Thyroid gland (tissue), 4 donors: ENCODE results near the gene CD300LG. TPM values are rescaled to one million over a fixed set of nuclear protein-coding genes. Genes with fewer than 3 reads are reported as not detected.
A peak's percentile ranks its signal among the peaks of the same experiment; 100 is the strongest.
"Not testable (repeated sequence)": the region's sequence is repeated elsewhere in the genome, so short reads cannot be mapped to it uniquely, and the experiment has no call there.

Experiments
- DNase-seq, 2 donors: peaks; one replicate each; pipeline ENCODE4 v3.0.0-alpha.2; 2019
- H3K27ac ChIP-seq, 3 donors: fragments of 200-600 bp; sonication (generic); 1 replicate in 2 of 3; 2 replicates in 1 of 3; pipeline ENCODE4 v1.5.1; 2016 to 2019; ENCODE audit warnings: mild to moderate bottlenecking in 1 of 3, moderate library complexity in 1 of 3
- H3K27me3 ChIP-seq: fragments of 200-600 bp; sonication (generic); one replicate; pipeline ENCODE4 v1.5.1; 2019
- H3K36me3 ChIP-seq, 2 donors: fragments of 200-600 bp; sonication (generic); one replicate each; pipeline ENCODE4 v1.5.1; 2016 to 2019
- H3K4me1 ChIP-seq, 2 donors: fragments of 200-600 bp; sonication (generic); one replicate each; pipeline ENCODE4 v1.5.1; 2017 to 2019
- H3K4me3 ChIP-seq, 3 donors: fragments of 200-600 bp; sonication (generic); replicated peaks in 1 of 3; 1 replicate in 2 of 3; 2 replicates in 1 of 3; pipeline ENCODE4 v1.5.1; 2016; ENCODE audit warnings: mild to moderate bottlenecking in 1 of 3
- H3K9me3 ChIP-seq: fragments of 200-600 bp; sonication (generic); one replicate; pipeline ENCODE4 v1.5.1; 2017
- POLR2A ChIP-seq, 2 donors: fragments of 450-650 bp; IDR thresholded peaks; one replicate each; pipeline ENCODE4 v1.6.1; 2017; ENCODE audit warnings: antibody characterized with exemption in 2 of 2, mild to moderate bottlenecking in 2 of 2, moderate library complexity in 1 of 2
- WGBS, 2 donors: methylation state at CpG; one replicate each; pipeline ENCODE4 v1.1.5; 2017; 5-methylcytosine and 5-hydroxymethylcytosine counted together
- intact Hi-C: fragments of 100-400 bp; cut with DNase I; formaldehyde crosslinking; loops from one replicate; pipeline ENCODE4 v1.15.1; 2023
- total RNA-seq, 4 donors: library from RNA; depleted of rRNA; stranded (reverse); fragments of >200 nt; gene quantifications; one replicate each; pipeline ENCODE4 v1.2.3, GENCODE V29; 2016
- TF ChIP-seq, protein P1 (sequence below), 6 experiments: fragments of 200-600 bp in 3 of 6; fragments of 450-650 bp in 3 of 6; sonication (generic) in 3 of 6; IDR thresholded peaks; one replicate each; pipeline ENCODE4 v1.5.1; 2016 to 2019; ENCODE audit warnings: antibody characterized with exemption in 6 of 6, mild to moderate bottlenecking in 2 of 6, inconsistent platforms in 1 of 6, moderate library complexity in 1 of 6

The CD300LG gene
- total RNA-seq, 4 donors from 2014 or later: 1.5 to 22.5 (median 2.2) TPM

DNA sequence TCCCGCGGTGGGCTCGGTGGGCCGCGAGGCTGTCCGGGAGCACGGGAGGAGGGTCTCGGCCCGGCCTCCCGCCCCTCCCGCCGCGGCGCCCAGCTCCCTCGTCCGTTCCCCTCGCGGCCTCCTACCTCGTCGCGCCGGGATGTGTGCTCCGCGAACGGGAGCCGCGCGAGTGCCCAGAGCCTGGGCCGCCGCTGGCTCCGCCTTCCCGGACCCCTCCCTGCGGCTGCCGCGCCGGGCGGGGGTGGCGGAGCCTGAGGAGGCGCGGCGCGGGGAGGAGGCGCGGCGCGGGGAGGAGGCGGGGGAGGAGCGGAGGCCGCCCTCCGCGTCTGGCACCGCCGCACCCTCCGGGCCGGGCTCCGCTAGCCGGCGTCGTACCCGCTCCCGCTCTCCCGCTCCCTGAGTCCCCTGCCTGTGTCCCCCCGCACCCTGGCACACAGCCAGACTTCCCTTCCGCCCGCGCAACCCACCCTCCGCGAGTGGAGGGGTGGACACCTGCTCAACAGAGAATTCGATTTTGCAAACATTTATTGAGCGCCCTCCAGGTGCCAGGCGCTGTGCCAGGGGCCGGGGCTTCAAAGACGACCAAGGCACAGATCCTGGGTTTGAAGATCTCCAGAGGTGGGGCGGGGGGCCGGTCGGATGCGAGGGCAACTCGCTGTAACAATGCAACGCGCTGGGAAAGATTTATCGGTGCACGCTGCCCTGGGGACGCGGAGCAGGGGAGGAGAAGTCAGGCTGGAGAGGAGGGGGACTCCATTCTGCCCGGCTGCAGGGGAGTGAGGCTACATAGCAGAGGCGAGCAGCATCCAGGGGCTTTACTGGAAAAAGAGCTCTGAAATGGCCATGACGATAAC is 13.8 kb upstream of the CD300LG start, which contains the start of gene MPP3:
Gene MPP3 (minus strand): TSS at position 171 of the 854 bp plus-strand sequence. CDS start 1,240 bp downstream, outside the sequence.
- H3K27ac ChIP-seq: peak within 1 kb of the TSS in 1 of 3 donors; percentile 59
- no peaks in the 10 kb centered on the region for H3K36me3 ChIP-seq
- 4 to 7% methylated on average over 17 to 25 of the region's 87 CpGs for WGBS, 2 donors
- peaks cover 17 to 27% of the 10 kb centered on the region in 2 donors for H3K4me1 ChIP-seq
- TF ChIP-seq, protein P1, sequence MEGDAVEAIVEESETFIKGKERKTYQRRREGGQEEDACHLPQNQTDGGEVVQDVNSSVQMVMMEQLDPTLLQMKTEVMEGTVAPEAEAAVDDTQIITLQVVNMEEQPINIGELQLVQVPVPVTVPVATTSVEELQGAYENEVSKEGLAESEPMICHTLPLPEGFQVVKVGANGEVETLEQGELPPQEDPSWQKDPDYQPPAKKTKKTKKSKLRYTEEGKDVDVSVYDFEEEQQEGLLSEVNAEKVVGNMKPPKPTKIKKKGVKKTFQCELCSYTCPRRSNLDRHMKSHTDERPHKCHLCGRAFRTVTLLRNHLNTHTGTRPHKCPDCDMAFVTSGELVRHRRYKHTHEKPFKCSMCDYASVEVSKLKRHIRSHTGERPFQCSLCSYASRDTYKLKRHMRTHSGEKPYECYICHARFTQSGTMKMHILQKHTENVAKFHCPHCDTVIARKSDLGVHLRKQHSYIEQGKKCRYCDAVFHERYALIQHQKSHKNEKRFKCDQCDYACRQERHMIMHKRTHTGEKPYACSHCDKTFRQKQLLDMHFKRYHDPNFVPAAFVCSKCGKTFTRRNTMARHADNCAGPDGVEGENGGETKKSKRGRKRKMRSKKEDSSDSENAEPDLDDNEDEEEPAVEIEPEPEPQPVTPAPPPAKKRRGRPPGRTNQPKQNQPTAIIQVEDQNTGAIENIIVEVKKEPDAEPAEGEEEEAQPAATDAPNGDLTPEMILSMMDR (IDR thresholded peaks at IDR 0.05): no peak
- TF ChIP-seq POLR2A (IDR thresholded peaks at IDR 0.05): peak in 1 of 2 donors; percentile 65
- no peaks in the 10 kb centered on the region for H3K27me3 ChIP-seq
- H3K9me3 ChIP-seq: no peaks in the 10 kb centered on the region
- peak within 1 kb of the TSS; percentile 15 to 85 (median 75) for H3K4me3 ChIP-seq
- intact Hi-C loops: loop anchor here (5.0 kb wide), 1 partner anchor 51 kb away; the partner anchor contains the start of gene CFAP97D1
- DNase-seq: peak; percentile 73

DNA sequence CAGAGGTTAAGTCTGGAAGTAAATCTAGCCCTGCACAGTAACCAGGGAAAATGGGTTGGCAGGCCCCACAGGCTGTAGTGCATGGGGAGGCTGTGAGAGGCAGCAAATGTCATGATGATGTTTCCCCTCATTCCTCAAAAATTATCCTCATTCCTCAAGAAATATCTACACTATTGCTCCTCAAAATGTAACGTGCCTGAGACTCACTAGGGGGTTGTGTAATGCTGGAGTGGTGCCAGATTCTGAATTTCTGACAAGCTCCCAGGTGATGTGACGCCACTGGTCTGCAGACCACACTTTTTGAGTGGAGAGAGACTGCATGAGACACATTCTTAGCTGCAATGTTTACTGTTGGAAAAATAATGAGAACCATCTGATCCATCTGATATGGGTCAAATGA is 12.9 kb upstream of the CD300LG start:
- no peak for TF ChIP-seq POLR2A (IDR thresholded peaks at IDR 0.05)
- TF ChIP-seq, protein P1 (IDR thresholded peaks at IDR 0.05): no peak
- Histone ChIP-seq H3K9me3 (no peaks in the 10 kb centered on the region), H3K27me3 (no peaks in the 10 kb centered on the region), H3K4me1 (peaks cover 17 to 27% of the 10 kb centered on the region in 2 donors), H3K36me3 (no peaks in the 10 kb centered on the region), H3K27ac (no peak overlapping the region), H3K4me3 (no peak overlapping the region)
- 42 to 54% methylated on average over 2 of the region's 2 CpGs for WGBS, 2 donors
- DNase-seq: peak; percentile 26
- intact Hi-C loops: loop anchor here (5.0 kb wide), 1 partner anchor 52 kb away; the partner anchor contains the start of gene CFAP97D1

DNA sequence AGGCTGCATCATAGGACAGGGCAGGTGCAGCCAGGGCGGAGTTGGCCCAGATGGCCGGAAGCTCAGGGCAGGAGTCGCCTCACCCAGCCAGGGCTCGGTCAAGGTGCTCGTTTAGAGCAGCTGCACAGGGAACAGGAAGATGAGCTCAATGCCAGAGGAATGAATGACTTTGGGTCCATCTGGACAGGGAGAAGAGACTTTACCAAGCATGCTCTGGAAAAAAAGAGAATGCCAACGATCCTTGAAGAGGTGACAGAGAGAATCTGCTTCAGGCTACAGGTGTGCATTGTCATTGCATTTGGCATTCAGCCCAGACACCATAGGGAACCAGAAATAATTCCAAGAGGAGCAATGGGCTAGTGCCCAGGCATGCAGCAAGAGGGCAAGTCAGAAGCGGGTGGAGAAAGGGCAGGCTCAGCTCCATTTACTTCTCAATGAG is 7.3 kb upstream of the CD300LG start:
- Histone ChIP-seq H3K27ac (peak overlapping the region in 2 of 3 donors; percentile 42 to 53), H3K36me3 (no peaks in the 10 kb centered on the region), H3K4me1 (peaks cover 9 to 10% of the 10 kb centered on the region in 2 donors), H3K27me3 (no peaks in the 10 kb centered on the region), H3K9me3 (no peaks in the 10 kb centered on the region), H3K4me3 (no peak overlapping the region)
- intact Hi-C loops: no loop called here
- 23 to 25% methylated on average over 7 of the region's 7 CpGs for WGBS, 2 donors
- peak; percentile 69 to 78 for DNase-seq
- TF ChIP-seq, protein P1 (IDR thresholded peaks at IDR 0.05): no peak
- TF ChIP-seq POLR2A (IDR thresholded peaks at IDR 0.05): no peak

DNA sequence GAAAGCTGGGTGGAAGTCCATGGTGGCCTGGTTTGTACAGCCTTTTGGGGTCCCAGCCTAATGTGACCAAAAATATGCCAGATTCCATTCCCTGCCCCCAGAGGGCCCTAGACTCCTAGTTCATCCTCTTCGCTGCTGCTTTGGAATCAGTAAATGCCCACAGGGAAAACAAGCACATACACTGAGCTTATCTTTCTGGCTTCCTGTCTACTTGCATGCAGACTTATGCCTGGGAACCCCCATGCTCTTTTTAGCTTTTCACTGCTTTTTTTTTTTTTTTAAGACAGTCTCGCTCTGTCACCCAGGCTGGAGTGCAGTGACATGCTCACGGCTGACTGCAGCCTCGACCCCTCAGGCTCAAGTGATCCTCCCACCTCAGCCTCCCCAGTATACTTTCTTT is 6.2 kb upstream of the CD300LG start:
- 74 to 81% methylated on average over 4 of the region's 4 CpGs for WGBS, 2 donors
- no peak for DNase-seq
- no peak for TF ChIP-seq POLR2A (IDR thresholded peaks at IDR 0.05)
- TF ChIP-seq, protein P1 (IDR thresholded peaks at IDR 0.05): peak in 1 of 6 experiments; percentile 4
- Histone ChIP-seq H3K27ac (no peak overlapping the region), H3K9me3 (no peaks in the 10 kb centered on the region), H3K27me3 (no peaks in the 10 kb centered on the region), H3K4me1 (peaks cover 9 to 10% of the 10 kb centered on the region in 2 donors), H3K4me3 (no peak overlapping the region), H3K36me3 (no peaks in the 10 kb centered on the region)
- intact Hi-C loops: no loop called here

DNA sequence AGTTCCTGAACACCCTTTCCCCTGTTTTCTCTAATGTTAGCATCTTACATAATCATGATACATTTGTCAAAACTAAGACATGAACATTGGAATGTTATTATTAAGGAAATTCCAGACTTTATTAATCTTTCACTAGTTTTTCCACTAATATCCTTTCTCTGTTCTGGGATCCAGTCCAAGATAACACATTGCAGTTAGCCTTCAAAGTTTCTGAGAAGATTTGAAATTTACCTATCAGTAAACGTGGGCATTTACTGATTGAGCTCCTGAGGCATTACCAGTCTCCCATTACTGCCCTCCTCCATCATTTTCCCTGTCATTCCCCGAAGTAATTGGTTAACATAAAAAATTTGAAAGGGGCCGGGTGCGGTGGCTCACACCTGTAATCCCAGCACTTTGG is 5.7 kb upstream of the CD300LG start:
- Histone ChIP-seq H3K27me3 (no peaks in the 10 kb centered on the region), H3K4me3 (no peak overlapping the region), H3K4me1 (peaks cover 9 to 10% of the 10 kb centered on the region in 2 donors), H3K9me3 (no peaks in the 10 kb centered on the region), H3K27ac (no peak overlapping the region), H3K36me3 (no peaks in the 10 kb centered on the region)
- WGBS, 2 donors: 73 to 81% methylated on average over 4 of the region's 4 CpGs
- intact Hi-C loops: no loop called here
- DNase-seq: no peak
- TF ChIP-seq, protein P1 (IDR thresholded peaks at IDR 0.05): no peak
- TF ChIP-seq POLR2A (IDR thresholded peaks at IDR 0.05): no peak

DNA sequence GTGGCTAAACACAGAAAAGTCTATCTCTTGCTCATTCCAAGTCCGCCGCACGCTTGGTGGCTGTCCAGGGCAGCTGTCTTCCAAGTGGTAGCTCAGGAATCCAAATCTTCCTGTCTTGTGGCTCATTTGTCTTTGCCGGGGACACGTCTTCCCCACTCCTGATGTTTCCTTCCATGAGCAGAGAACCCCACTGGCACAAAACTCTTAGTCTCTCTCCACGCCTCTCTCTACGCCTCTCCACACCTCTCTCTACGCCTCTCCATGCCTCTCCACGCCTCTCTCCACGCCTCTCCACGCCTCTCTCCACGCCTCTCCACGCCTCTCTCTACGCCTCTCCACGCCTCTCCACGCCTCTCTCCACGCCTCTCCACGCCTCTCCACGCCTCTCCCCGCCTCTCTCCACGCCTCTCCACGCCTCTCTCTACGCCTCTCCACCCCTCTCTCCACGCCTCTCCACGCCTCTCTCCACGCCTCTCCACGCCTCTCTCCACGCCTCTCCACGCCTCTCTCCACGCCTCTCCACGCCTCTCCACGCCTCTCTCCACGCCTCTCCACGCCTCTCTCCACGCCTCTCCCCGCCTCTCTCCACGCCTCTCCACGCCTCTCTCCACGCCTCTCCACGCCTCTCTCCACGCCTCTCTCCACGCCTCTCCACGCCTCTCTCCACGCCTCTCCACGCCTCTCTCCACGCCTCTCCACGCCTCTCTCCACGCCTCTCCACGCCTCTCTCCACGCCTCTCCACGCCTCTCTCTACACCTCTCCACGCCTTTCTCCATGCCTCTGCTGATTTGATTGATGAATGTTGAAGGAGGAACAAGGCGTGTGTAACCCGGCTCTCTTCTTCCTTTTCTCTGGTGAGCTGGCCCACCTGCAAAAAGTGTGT is 4.6 kb upstream of the CD300LG start:
- peaks cover 9 to 10% of the 10 kb centered on the region in 2 donors for H3K4me1 ChIP-seq
- intact Hi-C loops, H3K9me3 ChIP-seq, H3K4me3 ChIP-seq, H3K27me3 ChIP-seq, H3K36me3 ChIP-seq, H3K27ac ChIP-seq, DNase-seq: not testable (repeated sequence)
- 85 to 94% methylated on average over 51 to 54 of the region's 54 CpGs for WGBS, 2 donors
